Sciatic nerve (tissue), 2 donors: ENCODE data around the gene ESAM. TPM values are rescaled to one million over a fixed set of nuclear protein-coding genes. Genes with fewer than 3 reads are reported as not detected.

ENCODE experiments used
- ATAC-seq: fragments of 200-7000 bp; cut with Tn5 transposase; one replicate; pipeline ENCODE4 v1.9.1; 2020; ENCODE audit warnings: mild to moderate bottlenecking, moderate library complexity
- DNase-seq: peaks from one replicate; pipeline ENCODE4 v3.0.0-alpha.2; 2020; ENCODE audit warnings: low spot score
- intact Hi-C: fragments of 100-400 bp; cut with DNase I; formaldehyde crosslinking; loops from one replicate; pipeline ENCODE4 v1.14.2; 2022
- total RNA-seq: library from RNA; stranded (reverse); fragmentation: NEBNext Ultra II Directional; extraction: Animal tissue kit (Norgen Biotek cat#: 25700); gene quantifications from one replicate; pipeline ENCODE4 v1.2.1, GENCODE V29; 2021
- donor health status: DM: no; HTN: no; CAD: no.
- donor health status: DM: no; HTN: no; CAD: no.

ESAM gene, protein sequence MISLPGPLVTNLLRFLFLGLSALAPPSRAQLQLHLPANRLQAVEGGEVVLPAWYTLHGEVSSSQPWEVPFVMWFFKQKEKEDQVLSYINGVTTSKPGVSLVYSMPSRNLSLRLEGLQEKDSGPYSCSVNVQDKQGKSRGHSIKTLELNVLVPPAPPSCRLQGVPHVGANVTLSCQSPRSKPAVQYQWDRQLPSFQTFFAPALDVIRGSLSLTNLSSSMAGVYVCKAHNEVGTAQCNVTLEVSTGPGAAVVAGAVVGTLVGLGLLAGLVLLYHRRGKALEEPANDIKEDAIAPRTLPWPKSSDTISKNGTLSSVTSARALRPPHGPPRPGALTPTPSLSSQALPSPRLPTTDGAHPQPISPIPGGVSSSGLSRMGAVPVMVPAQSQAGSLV
- 61.0 TPM for total RNA-seq

DNA sequence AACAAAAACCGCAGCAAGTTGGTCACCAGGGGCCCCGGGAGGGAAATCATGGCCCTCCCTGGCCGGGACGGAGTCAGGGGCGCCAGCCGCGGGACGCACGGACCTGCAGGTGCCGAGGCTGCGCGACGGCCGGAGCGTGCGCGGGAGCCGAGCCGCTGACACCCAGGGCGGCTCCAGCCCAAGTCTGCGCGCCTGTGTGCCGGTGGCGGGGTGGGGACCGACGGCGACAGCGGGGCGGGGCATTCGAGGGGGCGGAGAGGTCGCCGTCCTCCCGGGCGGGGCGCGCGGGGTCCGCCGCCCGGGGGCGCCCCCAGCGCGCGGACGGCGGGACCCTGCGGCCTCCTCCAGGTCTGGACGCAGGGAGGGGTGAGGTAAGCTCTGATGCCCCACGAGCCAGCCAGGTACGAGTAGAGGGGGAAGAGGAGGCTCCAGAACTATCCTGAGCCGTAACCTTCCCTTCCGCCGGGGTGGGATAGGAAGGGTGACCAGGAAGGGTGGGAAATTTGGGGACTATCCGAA, at the start of gene ESAM:
Gene ESAM (minus strand): TSS at position 186 of the 519 bp plus-strand sequence. CDS start 136 bp downstream, at position 50.
- DNase-seq (no peak), ATAC-seq (no peak)
- intact Hi-C loops, result loop anchor here (10.0 kb wide), 1 partner anchor 97 kb away; no protein-coding TSS in a partner anchor

DNA sequence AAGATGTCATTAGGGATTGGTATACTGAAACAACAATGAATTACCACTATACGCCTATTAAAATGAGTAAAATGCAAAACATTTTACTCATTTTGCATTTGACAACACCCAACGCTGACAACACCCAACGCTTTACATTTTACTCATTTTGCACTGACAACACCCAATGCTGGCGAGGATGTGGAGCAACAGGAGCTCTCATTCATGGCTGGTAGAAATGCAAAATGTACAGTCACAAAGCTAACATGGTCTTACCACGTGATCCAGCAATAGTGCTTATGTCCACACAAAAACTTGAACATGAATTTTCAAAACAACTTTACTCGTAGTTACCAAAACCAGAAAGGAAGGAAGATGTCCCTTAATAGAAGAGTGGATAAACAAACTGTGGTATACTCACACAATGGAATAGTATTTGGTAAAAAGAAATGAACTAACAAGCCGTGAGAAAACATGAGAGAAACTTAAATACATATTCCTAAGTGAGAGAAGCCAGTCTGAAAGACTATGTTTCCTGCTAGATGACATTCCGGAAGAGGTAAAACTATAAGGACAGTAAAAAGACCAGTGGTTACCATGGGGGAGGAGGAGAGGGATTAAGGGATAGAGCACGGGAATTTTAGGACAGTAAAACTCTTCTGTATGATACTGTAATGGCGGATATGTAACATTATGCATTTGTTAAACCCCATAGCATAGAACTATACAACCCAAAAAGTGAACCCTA, 49.5 kb upstream of the ESAM start:
- intact Hi-C loops, result no loop called here
- ATAC-seq, result no peak
- DNase-seq, result no peak

DNA sequence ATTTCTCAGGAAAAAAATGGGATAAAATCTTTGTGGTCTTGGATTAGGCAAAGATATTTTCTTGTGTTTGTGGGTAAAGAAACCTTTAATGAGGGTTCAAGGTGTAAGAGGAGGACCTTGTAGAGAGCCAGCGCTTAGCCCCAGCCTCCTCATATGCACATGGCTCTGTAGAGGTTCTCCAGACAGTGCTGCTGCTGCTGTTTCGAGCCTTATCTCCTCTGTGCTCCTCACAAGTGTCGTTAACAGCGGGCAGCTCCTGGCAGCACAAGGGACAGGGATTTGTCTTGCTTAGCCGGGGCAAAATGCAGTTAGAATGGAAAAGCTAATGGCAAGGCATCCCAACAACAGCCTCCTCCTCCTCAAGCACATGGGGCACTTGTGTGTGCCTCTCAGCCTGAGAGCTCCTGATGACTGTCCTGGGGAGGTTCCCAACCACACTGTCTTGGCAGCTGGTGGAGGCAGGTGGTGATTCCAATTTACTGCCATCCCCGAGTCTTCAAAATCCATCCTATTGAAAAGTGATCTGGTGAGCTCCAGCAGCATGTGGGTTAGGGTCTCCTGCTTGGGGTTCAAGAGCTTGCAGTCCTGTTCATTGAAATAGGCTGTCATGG, 45.7 kb upstream of the ESAM start:
- DNase-seq (no peak), ATAC-seq (no peak)
- intact Hi-C loops, result no loop called here

DNA sequence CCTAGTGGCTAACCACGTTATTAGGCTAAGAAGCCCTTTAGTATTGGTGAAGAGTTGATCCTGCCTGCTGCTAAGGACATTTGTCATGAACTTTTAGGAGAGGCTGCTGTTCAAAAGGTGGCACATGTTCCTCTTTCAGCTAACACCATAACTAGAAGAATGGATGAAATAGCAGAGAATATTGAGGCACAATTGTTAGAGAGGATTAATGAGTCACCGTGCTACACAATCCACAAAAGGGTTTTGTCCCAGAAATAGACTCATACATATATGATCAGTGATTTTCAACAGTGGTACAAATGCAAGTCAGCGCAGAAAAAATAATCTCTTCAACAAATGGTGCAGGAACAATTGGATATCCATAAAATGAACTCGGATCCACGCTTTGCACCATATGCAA, 45.1 kb upstream of the ESAM start:
- ATAC-seq (no peak), DNase-seq (no peak)
- intact Hi-C loops, result no loop called here

DNA sequence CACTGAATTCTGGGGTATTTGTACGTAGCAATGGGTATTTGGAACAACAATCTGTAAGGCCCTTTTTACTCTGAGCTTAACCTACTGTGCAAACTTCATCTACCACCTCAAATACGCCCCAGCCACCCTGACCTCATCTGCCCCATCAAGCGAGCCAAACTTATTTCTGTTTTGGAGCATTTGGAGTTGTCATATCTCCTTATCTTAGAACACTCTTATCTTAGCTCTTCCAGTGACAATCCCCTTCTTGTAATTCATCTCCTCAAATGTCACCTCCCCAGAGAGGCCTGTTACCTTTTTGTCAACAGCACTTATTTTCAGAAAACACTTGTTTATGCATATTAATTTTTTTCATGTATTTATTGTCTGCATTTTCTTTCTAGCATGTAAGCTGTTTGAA, 42.8 kb upstream of the ESAM start:
- ATAC-seq, result no peak
- DNase-seq, result no peak
- intact Hi-C loops, result no loop called here

DNA sequence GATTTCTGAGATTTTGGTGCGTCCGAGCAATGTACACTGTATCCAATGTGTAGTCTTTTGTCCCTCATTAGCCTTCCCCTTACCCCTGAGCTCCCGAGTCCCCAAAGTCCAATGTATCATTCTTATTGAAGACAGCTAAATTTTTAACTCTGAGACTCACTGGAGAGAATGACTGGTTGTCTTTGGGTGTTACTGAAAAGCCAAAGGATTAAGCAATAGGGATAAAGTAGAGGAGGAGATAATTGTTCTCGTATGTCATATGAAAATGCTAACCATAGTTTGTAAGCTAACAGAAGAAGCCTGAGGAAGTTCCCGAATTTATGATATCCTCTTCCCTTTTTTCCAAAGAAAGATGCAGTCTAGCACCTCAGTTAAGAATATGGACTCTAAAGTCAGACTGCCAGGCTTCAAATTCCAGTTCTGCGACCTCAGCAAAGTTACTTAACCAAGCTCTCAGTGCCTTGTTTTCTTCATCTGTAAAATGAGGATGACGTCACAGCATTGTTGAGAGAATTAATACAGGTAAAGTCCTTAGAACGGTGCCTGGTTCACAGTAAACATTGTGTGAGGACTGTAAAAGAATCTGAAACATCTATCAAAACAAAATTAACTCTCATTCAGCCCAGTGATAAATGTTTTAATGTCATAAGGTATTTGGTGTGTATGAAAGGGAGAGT, 39.7 kb upstream of the ESAM start:
- intact Hi-C loops, result no loop called here
- DNase-seq, result no peak
- ATAC-seq, result no peak

DNA sequence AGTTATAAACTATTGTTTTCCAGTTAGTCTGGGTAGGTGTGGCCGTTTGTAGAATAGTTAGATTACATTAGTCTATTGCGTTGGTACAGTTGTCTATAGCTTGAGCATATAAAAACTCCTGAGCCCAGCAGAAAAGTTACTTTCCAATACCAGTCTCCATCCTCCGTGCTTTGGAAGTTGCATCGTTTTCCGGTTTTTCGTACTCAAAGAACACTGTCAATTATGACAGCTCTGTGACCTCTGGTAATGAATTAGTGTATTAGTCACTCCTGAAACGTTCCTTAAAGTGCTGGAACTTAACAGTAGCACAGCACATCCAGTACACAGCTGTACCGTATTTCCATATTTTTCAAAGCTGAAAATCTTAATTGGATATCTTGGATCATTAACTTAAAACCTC, 38.9 kb upstream of the ESAM start:
- ATAC-seq, result peak; percentile 48
- no peak for DNase-seq
- intact Hi-C loops, result no loop called here

DNA sequence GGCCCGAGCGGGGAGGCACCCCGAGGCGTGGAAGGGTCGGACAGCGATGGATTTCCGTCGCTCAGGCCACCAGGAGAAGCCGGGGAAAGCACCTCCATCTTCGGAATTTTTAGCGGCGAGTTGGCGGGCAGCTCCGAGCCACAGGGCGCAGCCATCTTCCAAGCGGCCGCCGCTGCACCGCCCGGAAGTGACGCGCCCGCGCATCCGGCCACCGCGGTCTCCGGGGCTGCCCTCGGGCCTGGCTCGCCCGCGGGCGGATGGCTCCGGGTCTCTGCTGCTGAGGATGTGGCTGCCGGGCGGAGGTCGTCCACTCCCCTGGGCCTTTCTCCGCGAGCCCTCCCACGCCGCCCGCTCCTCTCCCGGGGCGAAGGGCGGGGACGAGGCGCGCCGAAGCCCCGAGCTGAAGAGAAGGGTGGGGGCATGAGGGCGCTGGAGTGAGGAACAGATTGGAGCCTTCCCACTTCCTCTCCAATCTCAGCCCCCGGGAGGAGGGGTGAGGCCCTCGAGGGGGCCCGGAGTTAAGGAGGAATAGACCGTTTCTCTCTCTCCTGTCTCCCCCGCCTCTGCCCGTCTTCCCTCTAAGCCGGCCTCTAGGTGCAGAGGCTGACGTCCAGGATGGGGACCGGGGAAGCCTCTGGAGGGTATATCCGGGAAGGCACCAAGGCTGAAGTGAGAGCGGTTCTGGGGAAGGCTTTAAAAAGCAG, 38.3 kb upstream of the ESAM start, which contains the start of gene MSANTD2:
Gene MSANTD2 (minus strand): TSS at position 181 of the 704 bp plus-strand sequence. CDS start 26 bp downstream, at position 155.
- ATAC-seq, result peak; percentile 97
- peak; percentile 90 for DNase-seq
- intact Hi-C loops, result no loop called here

DNA sequence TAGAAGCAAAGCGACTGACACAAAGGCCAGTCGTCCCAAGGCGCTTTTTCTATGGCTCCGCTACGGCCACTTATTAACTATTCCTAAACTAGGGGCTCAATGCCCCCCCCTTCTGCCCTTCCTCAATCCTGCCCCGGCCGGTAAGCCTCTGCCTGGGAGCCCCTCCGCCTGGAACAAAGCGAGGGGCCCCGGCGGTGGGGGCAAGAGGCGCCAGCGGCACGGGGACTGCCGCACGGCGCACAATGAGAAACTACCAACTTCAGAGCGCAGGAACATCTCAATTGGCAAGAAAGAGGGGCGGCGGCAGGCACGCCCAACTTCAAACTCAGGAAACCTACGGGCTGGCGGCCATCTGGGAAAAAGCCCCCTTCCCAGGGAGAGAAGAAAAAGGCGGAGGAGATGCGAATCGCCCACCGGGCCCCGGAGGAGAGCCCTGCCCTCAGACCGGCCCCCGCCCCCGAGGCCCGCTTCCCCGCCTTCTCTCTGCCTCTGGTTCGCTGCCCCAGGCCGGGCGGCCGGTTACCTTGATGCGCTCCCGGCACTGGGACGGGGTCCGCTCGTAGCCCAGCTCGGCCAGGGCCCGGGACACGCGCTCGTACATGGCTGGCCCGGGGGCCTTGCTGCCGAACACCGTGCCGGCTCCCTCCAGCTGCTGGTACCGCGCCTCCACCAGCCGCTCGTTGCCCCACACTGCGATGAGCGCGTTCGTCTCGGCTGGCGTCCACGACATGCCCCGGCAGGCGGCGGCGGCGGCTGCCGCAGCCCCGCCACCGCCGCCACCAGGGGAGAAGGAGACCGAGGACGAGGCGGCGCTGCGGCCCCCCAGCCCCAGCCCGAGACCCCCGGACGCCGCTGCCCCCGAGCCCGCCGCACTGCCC, 37.5 kb upstream of the ESAM start:
- DNase-seq (peak; percentile 65), ATAC-seq (peak; percentile 14)
- intact Hi-C loops, result no loop called here

DNA sequence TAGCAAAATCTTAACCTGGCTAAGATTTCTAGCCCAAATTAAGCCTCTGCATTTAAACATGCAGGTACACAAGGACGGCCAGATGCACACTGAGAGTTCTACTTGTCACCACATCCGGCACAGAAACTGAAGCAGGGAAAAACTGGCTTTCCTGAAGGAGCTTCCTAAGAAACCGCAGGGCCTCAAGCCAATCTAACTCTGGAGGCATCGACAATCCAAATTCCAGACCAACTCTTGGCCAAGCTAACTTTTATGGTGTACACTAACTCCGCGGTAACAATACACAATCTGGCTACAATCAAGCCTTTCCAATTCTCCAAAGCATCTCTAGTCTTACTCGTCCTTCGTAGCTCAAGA, 36.9 kb upstream of the ESAM start:
- ATAC-seq, result no peak
- intact Hi-C loops, result no loop called here
- no peak for DNase-seq

DNA sequence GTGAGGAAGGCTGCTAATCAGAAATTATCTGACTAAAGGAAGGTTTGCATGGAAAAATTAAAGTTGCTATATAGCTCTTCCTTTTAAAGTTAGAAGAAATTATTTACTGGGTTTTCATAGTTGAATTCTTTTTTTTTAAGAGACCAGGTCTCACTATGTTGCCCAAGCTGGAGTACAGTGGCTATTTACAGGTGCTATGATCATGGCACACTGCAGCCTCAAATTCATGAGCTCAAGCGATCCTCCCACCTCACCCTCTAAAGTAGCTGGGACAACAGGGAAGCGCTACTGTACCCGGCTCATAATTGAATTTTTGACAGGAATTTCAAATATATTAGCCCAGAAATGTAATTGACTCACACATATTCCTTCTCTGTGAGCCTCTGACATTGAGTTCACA, 34.2 kb upstream of the ESAM start:
- ATAC-seq (no peak), DNase-seq (no peak)
- intact Hi-C loops, result no loop called here

DNA sequence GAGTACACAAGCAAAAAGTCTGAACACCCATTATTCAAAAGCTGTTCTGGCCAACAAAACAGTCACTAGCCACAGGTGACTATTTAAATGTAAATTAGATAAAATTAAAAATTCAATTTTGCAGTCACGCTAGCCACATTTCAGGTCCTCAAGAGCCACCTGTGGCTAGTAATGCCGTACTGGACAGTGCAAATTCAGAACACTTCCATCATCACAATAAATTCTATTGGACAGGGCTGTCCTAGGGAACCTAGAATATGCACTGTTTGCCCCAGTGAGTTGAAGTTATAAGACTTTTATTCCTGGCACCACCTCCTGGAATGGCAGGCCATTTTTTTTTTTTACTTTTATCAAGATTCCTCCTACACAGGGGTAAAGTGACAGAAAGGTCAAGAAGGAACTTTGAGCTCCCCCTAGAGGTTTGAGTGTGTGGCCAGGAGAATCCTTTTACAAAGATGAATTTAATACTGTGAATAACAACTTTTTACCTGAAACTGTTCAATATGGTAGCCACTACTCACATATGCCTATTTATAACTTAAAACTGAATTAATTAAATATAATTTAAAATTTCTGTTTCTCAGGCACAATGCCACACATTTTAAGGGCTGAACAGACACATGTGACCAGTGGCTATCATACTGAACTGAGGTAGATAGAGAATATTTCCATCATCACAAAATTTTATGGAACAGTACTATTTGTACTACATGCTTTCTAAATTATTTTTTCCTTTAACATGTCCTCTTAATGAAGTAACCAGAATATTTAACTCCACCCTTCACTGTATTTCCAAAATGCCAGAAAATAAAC, 31.6 kb upstream of the ESAM start:
- no peak for ATAC-seq
- intact Hi-C loops, result no loop called here

DNA sequence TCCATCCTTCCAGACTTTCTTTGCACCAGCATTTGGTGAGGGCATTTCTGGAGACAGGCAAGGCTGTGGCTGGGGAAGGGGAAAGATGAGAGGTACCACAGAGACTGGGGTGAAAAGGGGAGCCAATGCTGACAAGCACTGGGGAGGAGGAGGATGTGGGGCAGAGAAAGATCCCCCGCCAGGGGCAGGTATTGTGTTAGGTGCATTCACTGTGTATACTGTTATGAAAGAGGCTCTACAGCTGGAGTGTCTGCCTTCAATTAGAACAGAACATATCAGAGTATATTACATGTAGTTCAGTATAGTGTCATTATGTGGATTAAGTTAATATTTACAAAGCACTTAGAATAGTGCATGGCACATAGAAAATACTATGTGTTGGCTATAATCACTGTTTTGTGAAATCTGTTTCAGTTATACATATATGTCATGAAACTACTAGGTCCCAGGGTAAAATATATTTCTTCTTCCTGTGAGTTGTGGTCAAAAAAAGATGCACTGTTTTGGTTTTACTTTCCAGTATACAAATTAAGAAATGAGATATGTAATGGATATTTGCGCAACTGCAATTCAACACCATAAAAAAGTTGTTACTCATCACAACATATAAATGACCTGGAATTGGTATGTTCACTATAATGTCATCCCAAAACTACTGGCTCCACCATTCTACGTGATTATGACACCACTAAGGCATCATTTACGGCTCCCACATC, 29.7 kb upstream of the ESAM start:
- no peak for DNase-seq
- ATAC-seq, result no peak
- intact Hi-C loops, result no loop called here

More for the DNA sequence above, 31.6 kb upstream of the ESAM start:
- DNase-seq, result no peak

DNA sequence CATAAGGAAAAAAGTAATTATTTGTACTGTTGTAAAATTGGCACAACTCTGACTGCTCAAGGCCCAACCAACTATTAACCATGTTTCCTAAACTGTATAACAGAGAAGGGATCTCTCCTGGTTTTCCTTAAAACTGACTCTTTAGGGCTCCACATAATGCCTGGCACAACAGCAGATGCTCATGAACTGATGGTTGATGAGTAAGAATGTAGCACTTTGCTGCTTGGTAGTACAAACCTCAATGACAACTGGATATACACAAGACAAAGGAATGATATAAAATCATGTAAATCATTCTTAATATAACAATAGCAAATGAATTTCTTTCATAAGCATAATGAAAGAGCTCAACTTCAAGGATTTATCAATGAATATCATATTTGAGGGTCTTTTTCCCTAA, 26.4 kb upstream of the ESAM start:
- intact Hi-C loops, result no loop called here
- no peak for DNase-seq
- ATAC-seq, result no peak

DNA sequence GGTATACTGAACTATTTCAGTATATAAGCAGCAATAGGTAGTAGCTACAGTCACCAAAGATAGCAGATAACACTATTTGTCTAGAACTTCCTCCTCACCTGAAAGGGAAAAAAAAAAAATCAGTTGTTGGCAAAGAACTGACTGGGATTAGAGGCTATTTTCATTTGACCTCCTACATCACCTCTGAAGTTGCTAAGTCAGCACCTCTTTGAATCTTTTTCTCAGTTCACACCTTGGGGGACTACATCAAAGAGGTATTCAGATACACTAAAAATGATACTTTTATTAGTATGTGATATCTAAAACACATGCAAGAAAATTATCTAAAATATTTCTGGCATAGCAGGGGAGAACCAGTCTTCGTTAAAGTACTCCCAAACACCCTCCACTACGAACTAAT, 22.0 kb upstream of the ESAM start:
- no peak for DNase-seq
- ATAC-seq, result no peak
- intact Hi-C loops, result no loop called here

DNA sequence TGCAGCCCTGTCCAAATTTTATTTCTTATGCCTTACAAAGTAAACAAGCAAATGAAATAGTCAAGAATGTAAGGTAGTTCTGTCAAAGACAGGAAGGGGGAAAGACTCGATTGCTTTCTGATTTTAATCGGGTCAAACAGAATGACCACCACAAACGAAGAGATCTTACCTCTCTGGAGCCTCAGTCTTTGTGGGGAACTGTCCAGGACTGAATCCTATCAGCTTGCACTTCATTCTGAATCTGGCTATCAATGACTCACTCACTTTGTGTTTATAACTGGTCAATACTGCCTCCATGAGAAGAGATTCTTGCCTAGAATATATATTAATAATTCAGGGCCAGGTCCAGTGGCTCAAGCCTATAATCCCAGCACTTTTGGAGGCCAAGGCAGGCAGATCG, 20.9 kb upstream of the ESAM start:
- ATAC-seq, result no peak
- DNase-seq, result no peak
- intact Hi-C loops, result no loop called here
